GM12874 (cell line): ENCODE results near the gene MYOT.

Experiments used
- CTCF ChIP-seq: IDR thresholded peaks from 2 replicates; pipeline ENCODE4 v1.5.1; 2011; ENCODE audit warnings: low read depth, mild to moderate bottlenecking, control low read depth, low read length, moderate library complexity; ENCODE audit not compliant: insufficient read depth

MYOT gene

GRCh38 chr5:137891849-137892248 is 24.2 kb downstream of the MYOT start:
- no peak for TF ChIP-seq CTCF

GRCh38 chr5:137894586-137894985 is 26.9 kb downstream of the MYOT start:
- no peak for TF ChIP-seq CTCF

DNA sequence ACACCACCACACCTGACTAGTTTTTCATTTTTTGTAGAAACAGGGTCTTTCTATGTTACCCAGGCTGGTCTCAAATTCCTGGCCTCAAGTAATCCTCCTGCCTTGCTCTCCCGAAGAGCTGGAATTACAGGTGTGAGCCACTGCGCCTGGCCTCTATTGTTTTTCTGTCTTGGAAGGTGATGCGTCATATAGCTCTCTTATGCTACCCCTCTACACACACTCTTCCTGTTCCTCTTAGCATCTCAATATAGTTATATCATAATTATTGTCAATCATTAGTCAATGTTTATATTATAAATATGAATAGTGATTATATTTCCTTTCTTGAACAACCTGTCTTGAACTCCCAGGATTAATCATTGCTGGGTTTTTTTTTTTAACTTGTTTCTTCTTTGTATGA is 28.9 kb downstream of the MYOT start:
- TF ChIP-seq CTCF, result no peak

DNA sequence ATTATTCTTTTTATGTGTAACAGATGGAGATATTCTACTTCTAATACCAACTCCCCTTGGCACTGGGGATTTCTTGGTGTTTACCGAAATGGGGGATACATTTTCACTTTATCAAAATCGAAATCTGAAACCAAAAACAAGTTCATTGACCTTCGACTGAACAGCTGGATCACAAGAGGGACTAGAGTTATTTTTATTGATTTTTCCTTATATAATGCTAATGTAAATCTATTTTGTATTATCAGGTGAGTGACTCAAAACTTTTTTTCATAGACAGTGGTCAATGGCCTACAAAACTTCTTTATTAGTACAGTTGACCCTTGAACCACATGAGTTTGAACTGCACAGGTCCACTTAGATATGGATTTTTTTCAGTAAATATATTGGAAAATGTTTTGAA is 31.8 kb downstream of the MYOT start:
- TF ChIP-seq CTCF, result no peak

GRCh38 chr5:137901011-137901817 is 33.6 kb downstream of the MYOT start:
- no peak for TF ChIP-seq CTCF

- TF ChIP-seq CTCF, result no peak
Observed at GRCh38 chr5:137902408-137903133, 34.9 kb downstream of the MYOT start.

GRCh38 chr5:137914758-137915157 is 47.1 kb downstream of the MYOT start:
- no peak for TF ChIP-seq CTCF
